Measurements from ENCODE around the gene TMEM132A.

Gene TMEM132A

GRCh38 chr11:60936467-60937143 is 12.3 kb downstream of the TMEM132A start:
- DNase-seq (ENCODE audit: low read depth): no peak
- no peak for TF ChIP-seq CTCF (IDR thresholded peaks at IDR 0.05; ENCODE audit: control insufficient read depth, extremely low read depth, insufficient read depth)
- no peak overlapping the region for H3K4me3 ChIP-seq (ENCODE audit: low read depth, low read length)

GRCh38 chr11:60937144-60937527 is 12.9 kb downstream of the TMEM132A start:
- no peak for TF ChIP-seq CTCF (IDR thresholded peaks at IDR 0.05; ENCODE audit: control insufficient read depth, extremely low read depth, insufficient read depth)
- DNase-seq (ENCODE audit: low read depth): no peak
- H3K4me3 ChIP-seq (ENCODE audit: low read depth, low read length): no peak overlapping the region

- no peak for TF ChIP-seq CTCF (IDR thresholded peaks at IDR 0.05; ENCODE audit: control insufficient read depth, extremely low read depth, insufficient read depth)
- no peak for DNase-seq (ENCODE audit: low read depth)
- no peak overlapping the region for H3K4me3 ChIP-seq (ENCODE audit: low read depth, low read length)
These were observed 13.6 kb downstream of the TMEM132A start for GRCh38 chr11:60937811-60938210.

GRCh38 chr11:60938500-60938899 is 14.2 kb downstream of the TMEM132A start:
- TF ChIP-seq CTCF (IDR thresholded peaks at IDR 0.05; ENCODE audit: control insufficient read depth, extremely low read depth, insufficient read depth): no peak
- no peak for DNase-seq (ENCODE audit: low read depth)
- H3K4me3 ChIP-seq (ENCODE audit: low read depth, low read length): no peak overlapping the region

- H3K4me3 ChIP-seq (ENCODE audit: low read depth, low read length): no peak overlapping the region
- TF ChIP-seq CTCF (IDR thresholded peaks at IDR 0.05; ENCODE audit: control insufficient read depth, extremely low read depth, insufficient read depth): no peak
- DNase-seq (ENCODE audit: low read depth): no peak
These were observed 15.0 kb downstream of the TMEM132A start for GRCh38 chr11:60939301-60939700.

- TF ChIP-seq CTCF (IDR thresholded peaks at IDR 0.05; ENCODE audit: control insufficient read depth, extremely low read depth, insufficient read depth): no peak
- H3K4me3 ChIP-seq (ENCODE audit: low read depth, low read length): no peak overlapping the region
- no peak for DNase-seq (ENCODE audit: low read depth)
These were observed 15.6 kb downstream of the TMEM132A start for GRCh38 chr11:60939855-60940254.

All from LNCaP clone FGC (cell line).